Fibroblast of upper back skin (primary cell): Measurements from ENCODE around the gene CDH11.
A peak's percentile ranks its signal among the peaks of the same experiment; 100 is the strongest.

Experiments used
- DNase-seq: peaks from one replicate; pipeline ENCODE4 v3.0.0-alpha.2; 2013

The CDH11 gene

GRCh38 chr16:65116216-65116615, 5.6 kb downstream of the CDH11 start:
- no peak for DNase-seq

GRCh38 chr16:65114527-65114926, 7.3 kb downstream of the CDH11 start:
- DNase-seq: no peak

- DNase-seq: no peak
Observed at GRCh38 chr16:65113441-65113840, 8.4 kb downstream of the CDH11 start.

- DNase-seq: no peak
Observed at GRCh38 chr16:65111306-65111705, 10.6 kb downstream of the CDH11 start.

- peak; percentile 74 for DNase-seq
Observed at GRCh38 chr16:65106757-65107156, 15.1 kb downstream of the CDH11 start.

GRCh38 chr16:65105171-65105570, 16.7 kb downstream of the CDH11 start:
- DNase-seq: peak; percentile 12

- DNase-seq: no peak
Observed at GRCh38 chr16:65104471-65104870, 17.4 kb downstream of the CDH11 start.

GRCh38 chr16:65102326-65102725, 19.5 kb downstream of the CDH11 start:
- peak; percentile 34 for DNase-seq

GRCh38 chr16:65101009-65101408, 20.9 kb downstream of the CDH11 start:
- peak; percentile 58 for DNase-seq

- no peak for DNase-seq
Observed at GRCh38 chr16:65099607-65100006, 22.3 kb downstream of the CDH11 start.

GRCh38 chr16:65098916-65099315, 22.9 kb downstream of the CDH11 start:
- no peak for DNase-seq

GRCh38 chr16:65097296-65097695, 24.6 kb downstream of the CDH11 start:
- no peak for DNase-seq

GRCh38 chr16:65095906-65096305, 26.0 kb downstream of the CDH11 start:
- no peak for DNase-seq

GRCh38 chr16:65095090-65095728, 26.7 kb downstream of the CDH11 start:
- no peak for DNase-seq

GRCh38 chr16:65094009-65094408, 27.9 kb downstream of the CDH11 start:
- no peak for DNase-seq

GRCh38 chr16:65083164-65083857, 38.6 kb downstream of the CDH11 start:
- peak; percentile 40 for DNase-seq

GRCh38 chr16:65079549-65079948, 42.3 kb downstream of the CDH11 start:
- DNase-seq: no peak

- DNase-seq: no peak
Observed at GRCh38 chr16:65077181-65077580, 44.7 kb downstream of the CDH11 start.

- no peak for DNase-seq
Observed at GRCh38 chr16:65075877-65076276, 46.0 kb downstream of the CDH11 start.

- no peak for DNase-seq
Observed at GRCh38 chr16:65071433-65072311, 50.2 kb downstream of the CDH11 start.

GRCh38 chr16:65070831-65071432, 50.9 kb downstream of the CDH11 start:
- peak; percentile 96 for DNase-seq

- DNase-seq: peak; percentile 41
Observed at GRCh38 chr16:65069766-65070165, 52.1 kb downstream of the CDH11 start.

- peak; percentile 84 for DNase-seq
Observed at GRCh38 chr16:65069065-65069464, 52.8 kb downstream of the CDH11 start.
